Measurements from ENCODE around the gene DMBX1. TPM values are rescaled to one million over a fixed set of nuclear protein-coding genes. Genes with fewer than 3 reads are reported as not detected.

The DMBX1 gene
- total and polyA plus RNA-seq, 9 of the 15 experiments (the other 6 are each of a cell fraction or from before 2014, with no cell fraction given), result 0.25 to 4.3 (median 1.0) TPM

- TF ChIP-seq CCAR2 (IDR thresholded peaks at IDR 0.05; ENCODE audit: low read depth, low read length) (no peak), HDAC6 (IDR thresholded peaks at IDR 0.05; ENCODE audit: low read depth, low read length) (no peak), PCBP1 (IDR thresholded peaks at IDR 0.05; ENCODE audit: low read depth, low read length, poor library complexity, severe bottlenecking) (no peak), ZNF146 (CRISPR knock-in tag; IDR thresholded peaks at IDR 0.05; ENCODE audit: unreplicated experiment) (no peak), SPI1 (IDR thresholded peaks at IDR 0.05; ENCODE audit: borderline replicate concordance, low read depth, low read length) (peak; percentile 59; the same call in 1 of the 2 replicates), CXXC5 (CRISPR knock-in tag; IDR thresholded peaks at IDR 0.05) (peak; percentile 59), SMARCA4 (IDR thresholded peaks at IDR 0.05) (peak; percentile 24; the same call in 1 of the 2 replicates), ATF2 (CRISPR knock-in tag; IDR thresholded peaks at IDR 0.05) (no peak), STAT5B (CRISPR knock-in tag; IDR thresholded peaks at IDR 0.05) (no peak), MAZ (CRISPR knock-in tag; conservative IDR thresholded peaks at IDR 0.05 in 1 of 2, IDR thresholded peaks at IDR 0.05 in 1 of 2) (no peak; a peak in 1 of 4 replicates), ZNF561 (CRISPR knock-in tag; conservative IDR thresholded peaks at IDR 0.05) (no peak)
- TF ChIP-seq, protein P1, sequence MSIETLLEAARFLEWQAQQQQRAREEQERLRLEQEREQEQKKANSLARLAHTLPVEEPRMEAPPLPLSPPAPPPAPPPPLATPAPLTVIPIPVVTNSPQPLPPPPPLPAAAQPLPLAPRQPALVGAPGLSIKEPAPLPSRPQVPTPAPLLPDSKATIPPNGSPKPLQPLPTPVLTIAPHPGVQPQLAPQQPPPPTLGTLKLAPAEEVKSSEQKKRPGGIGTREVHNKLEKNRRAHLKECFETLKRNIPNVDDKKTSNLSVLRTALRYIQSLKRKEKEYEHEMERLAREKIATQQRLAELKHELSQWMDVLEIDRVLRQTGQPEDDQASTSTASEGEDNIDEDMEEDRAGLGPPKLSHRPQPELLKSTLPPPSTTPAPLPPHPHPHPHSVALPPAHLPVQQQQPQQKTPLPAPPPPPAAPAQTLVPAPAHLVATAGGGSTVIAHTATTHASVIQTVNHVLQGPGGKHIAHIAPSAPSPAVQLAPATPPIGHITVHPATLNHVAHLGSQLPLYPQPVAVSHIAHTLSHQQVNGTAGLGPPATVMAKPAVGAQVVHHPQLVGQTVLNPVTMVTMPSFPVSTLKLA (conservative IDR thresholded peaks at IDR 0.05), result no peak
- TF ChIP-seq, protein P2, sequence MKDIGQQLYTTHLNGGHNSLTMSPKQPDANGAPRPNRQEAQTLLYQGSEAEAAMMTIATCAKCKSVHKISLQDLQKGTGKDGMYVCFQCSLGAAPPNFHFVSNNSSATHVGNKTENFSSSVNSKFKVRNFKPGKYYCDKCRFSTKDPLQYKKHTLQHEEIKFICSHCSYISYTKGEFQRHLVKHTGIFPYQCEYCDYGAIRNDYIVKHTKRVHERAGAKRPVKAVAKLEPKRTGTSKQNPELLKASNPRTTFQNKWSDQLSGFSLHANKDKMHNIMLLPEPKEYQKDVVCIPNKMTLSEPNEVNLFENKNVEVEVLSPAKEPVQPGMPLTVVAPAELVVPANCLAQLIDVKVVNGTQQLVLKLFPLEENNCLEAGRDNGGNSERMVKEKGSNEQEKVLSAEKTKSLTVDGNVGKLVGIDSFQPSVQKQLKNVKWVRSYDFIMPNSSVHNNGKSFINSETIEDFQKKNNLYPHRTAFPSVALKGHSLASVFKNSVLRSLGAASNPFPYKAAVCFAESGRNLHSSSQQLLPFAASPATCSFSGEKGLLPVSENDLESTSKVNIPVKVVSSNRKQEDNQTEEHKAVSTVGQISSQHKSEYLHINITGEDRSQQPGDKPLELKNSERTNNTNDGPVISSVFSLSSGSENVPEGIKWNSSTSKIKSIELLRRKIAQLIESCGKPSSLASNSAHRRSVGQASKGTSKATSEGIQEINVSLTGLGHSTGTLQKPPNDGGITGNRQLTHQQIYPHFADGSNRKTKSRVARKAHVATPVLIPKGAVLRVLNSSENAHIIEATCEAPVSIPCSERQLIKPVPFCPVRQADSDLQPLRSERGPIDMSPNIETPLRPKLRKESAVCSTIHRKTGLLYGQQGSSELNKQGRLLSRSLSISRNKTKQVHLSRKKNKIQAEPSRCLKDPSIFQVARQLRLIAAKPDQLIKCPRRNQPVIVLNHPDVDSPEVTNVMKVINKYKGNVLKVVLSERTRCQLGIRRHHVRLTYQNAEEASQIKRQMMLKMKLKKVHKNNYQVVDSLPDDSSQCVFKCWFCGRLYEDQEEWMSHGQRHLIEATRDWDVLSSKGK (CRISPR knock-in tag; IDR thresholded peaks at IDR 0.05), result no peak
- TF ChIP-seq, protein P3, sequence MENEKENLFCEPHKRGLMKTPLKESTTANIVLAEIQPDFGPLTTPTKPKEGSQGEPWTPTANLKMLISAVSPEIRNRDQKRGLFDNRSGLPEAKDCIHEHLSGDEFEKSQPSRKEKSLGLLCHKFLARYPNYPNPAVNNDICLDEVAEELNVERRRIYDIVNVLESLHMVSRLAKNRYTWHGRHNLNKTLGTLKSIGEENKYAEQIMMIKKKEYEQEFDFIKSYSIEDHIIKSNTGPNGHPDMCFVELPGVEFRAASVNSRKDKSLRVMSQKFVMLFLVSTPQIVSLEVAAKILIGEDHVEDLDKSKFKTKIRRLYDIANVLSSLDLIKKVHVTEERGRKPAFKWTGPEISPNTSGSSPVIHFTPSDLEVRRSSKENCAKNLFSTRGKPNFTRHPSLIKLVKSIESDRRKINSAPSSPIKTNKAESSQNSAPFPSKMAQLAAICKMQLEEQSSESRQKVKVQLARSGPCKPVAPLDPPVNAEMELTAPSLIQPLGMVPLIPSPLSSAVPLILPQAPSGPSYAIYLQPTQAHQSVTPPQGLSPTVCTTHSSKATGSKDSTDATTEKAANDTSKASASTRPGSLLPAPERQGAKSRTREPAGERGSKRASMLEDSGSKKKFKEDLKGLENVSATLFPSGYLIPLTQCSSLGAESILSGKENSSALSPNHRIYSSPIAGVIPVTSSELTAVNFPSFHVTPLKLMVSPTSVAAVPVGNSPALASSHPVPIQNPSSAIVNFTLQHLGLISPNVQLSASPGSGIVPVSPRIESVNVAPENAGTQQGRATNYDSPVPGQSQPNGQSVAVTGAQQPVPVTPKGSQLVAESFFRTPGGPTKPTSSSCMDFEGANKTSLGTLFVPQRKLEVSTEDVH (IDR thresholded peaks at IDR 0.05; ENCODE audit: low read depth, partially characterized antibody), result no peak
- TF ChIP-seq, protein P4, sequence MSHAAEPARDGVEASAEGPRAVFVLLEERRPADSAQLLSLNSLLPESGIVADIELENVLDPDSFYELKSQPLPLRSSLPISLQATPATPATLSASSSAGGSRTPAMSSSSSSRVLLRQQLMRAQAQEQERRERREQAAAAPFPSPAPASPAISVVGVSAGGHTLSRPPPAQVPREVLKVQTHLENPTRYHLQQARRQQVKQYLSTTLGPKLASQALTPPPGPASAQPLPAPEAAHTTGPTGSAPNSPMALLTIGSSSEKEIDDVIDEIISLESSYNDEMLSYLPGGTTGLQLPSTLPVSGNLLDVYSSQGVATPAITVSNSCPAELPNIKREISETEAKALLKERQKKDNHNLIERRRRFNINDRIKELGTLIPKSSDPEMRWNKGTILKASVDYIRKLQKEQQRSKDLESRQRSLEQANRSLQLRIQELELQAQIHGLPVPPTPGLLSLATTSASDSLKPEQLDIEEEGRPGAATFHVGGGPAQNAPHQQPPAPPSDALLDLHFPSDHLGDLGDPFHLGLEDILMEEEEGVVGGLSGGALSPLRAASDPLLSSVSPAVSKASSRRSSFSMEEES (CRISPR knock-in tag; IDR thresholded peaks at IDR 0.05), result no peak
Measured at GRCh38 chr1:46484783-46485490, 4.7 kb upstream of the DMBX1 start (continued).
